HepG2 (cell line): ENCODE results near the gene MYO18B. TPM values are rescaled to one million over a fixed set of nuclear protein-coding genes. Genes with fewer than 3 reads are reported as not detected.

ENCODE experiments used
- ATAC-seq: fragments of 200-7000 bp; cut with Tn5 transposase; 3 replicates; pipeline ENCODE4 v1.9.1; 2020; ENCODE audit warnings: mild to moderate bottlenecking, moderate library complexity
- BruUV-seq: library from RNA; stranded (reverse); fragments of 400-500 nt; replicated peaks from 2 replicates; lab custom pipeline; 2021; lab: Mats Ljungman, UMichigan
- CTCF ChIA-PET: fragments of 300-600 bp; formaldehyde crosslinking; extraction: SDS; loops from one replicate; lab custom pipeline; 2021; ENCODE audit warnings: low total read pairs, inconsistent platforms, low intra/inter-chr PET ratio; lab: Yijun Ruan, JAX
- POLR2A ChIA-PET: fragments of 350-600 bp; sonication (Branson Sonifier 250); formaldehyde crosslinking; loops from one replicate; lab custom pipeline; 2020; ENCODE audit warnings: antibody characterized with exemption, inconsistent platforms; lab: Yijun Ruan, JAX
- DNase-seq: peaks from one replicate; pipeline ENCODE4 v3.0.0-alpha.2; 2015; ENCODE audit warnings: low spot score
- FAIRE-seq: peaks from 3 replicates; lab custom pipeline; 2011; peaks lifted over from hg19 to GRCh38; lab: Jason Lieb, UNC
- H2AFZ ChIP-seq: one replicate; pipeline ENCODE4 v1.6.1; 2011; ENCODE audit warnings: low read length, inconsistent platforms
- H3K27ac ChIP-seq: fragments of 300-600 bp; 3 replicates; pipeline ENCODE4 v1.8.0; 2011; ENCODE audit warnings: mixed run types, mild to moderate bottlenecking, mixed read lengths, low read length, inconsistent platforms; ENCODE audit not compliant: insufficient read depth; ENCODE audit errors: extremely low read length
- H3K27me3 ChIP-seq, 2 experiments: fragments of 200-600 bp in 1 of 2; 2 replicates in 1 of 2; 3 replicates in 1 of 2; pipeline versions ENCODE4 v1.6.0 to v1.8.0; 2011; ENCODE audit warnings: low read length in 2 of 2, mild to moderate bottlenecking in 2 of 2, moderate library complexity in 2 of 2, inconsistent platforms in 1 of 2; ENCODE audit not compliant: insufficient read depth in 2 of 2, control insufficient read depth in 1 of 2
- H3K36me3 ChIP-seq, 2 experiments: fragments of 200-600 bp in 1 of 2; replicated peaks in 1 of 2; 2 replicates in 1 of 2; 3 replicates in 1 of 2; pipeline versions ENCODE4 v1.5.1 to v1.8.0; 2011; ENCODE audit warnings: low read length in 2 of 2, inconsistent platforms in 1 of 2; ENCODE audit not compliant: insufficient read depth in 2 of 2, control insufficient read depth in 1 of 2
- H3K4me1 ChIP-seq: 2 replicates; pipeline ENCODE4 v1.5.1; 2012; ENCODE audit warnings: low read length, inconsistent platforms; ENCODE audit not compliant: insufficient read depth
- H3K4me2 ChIP-seq: 2 replicates; pipeline ENCODE4 v1.6.0; 2011; ENCODE audit warnings: low read depth, low read length, inconsistent platforms
- H3K4me3 ChIP-seq, 3 experiments: fragments of 200-600 bp in 1 of 3; sonication (generic), shearing (Covaris generic) in 1 of 3; replicated peaks in 1 of 3; 2 replicates each; pipeline ENCODE4 v1.5.1; 2011 to 2016; ENCODE audit warnings: low read length in 3 of 3, inconsistent platforms in 2 of 3, low read depth in 2 of 3, mild to moderate bottlenecking in 2 of 3, control low read depth in 1 of 3, mixed read lengths in 1 of 3; ENCODE audit not compliant: insufficient read depth in 1 of 3
- H3K79me2 ChIP-seq: one replicate; pipeline ENCODE4 v1.6.1; 2011; ENCODE audit warnings: low read length, inconsistent platforms; ENCODE audit not compliant: insufficient read depth
- H3K9ac ChIP-seq: 2 replicates; pipeline ENCODE4 v1.6.0; 2011; ENCODE audit warnings: mild to moderate bottlenecking, low read depth, low read length, inconsistent platforms; ENCODE audit not compliant: insufficient read depth
- H3K9me3 ChIP-seq: 2 replicates; pipeline ENCODE4 v1.5.1; 2012; ENCODE audit warnings: mild to moderate bottlenecking, low read length
- H4K20me1 ChIP-seq: 2 replicates; pipeline ENCODE4 v1.6.0; 2011; ENCODE audit warnings: inconsistent platforms, mild to moderate bottlenecking, low read length, moderate library complexity; ENCODE audit not compliant: insufficient read depth
- BCL6 ChIP-seq: IDR thresholded peaks from 2 replicates; pipeline ENCODE4 v1.6.1; 2016; ENCODE audit warnings: missing genetic modification reagents, missing compliant biosample characterization
- KLF13 ChIP-seq: sonication (generic); formaldehyde crosslinking; IDR thresholded peaks from 2 replicates; pipeline ENCODE4 v1.4.0; 2020; ENCODE audit warnings: mild to moderate bottlenecking, missing genetic modification reagents
- MAF1 ChIP-seq: sonication (generic); formaldehyde crosslinking; IDR thresholded peaks from 2 replicates; pipeline ENCODE4 v1.5.0; 2020; ENCODE audit warnings: missing genetic modification reagents, borderline replicate concordance
- MED13 ChIP-seq: sonication (generic); formaldehyde crosslinking; IDR thresholded peaks from 2 replicates; pipeline ENCODE4 v1.5.0; 2020; ENCODE audit warnings: missing genetic modification reagents
- MTF2 ChIP-seq: sonication (generic); formaldehyde crosslinking; IDR thresholded peaks from 2 replicates; pipeline ENCODE4 v1.5.0; 2020; ENCODE audit warnings: missing genetic modification reagents, borderline replicate concordance
- NONO ChIP-seq, 2 experiments: fragments of 450-650 bp in 1 of 2; sonication (generic) in 1 of 2; formaldehyde crosslinking in 1 of 2; IDR thresholded peaks in 1 of 2; conservative IDR thresholded peaks in 1 of 2; 2 replicates each; pipeline versions ENCODE4 v1.6.1 to v1.8.0; 2017 to 2022; ENCODE audit warnings: mild to moderate bottlenecking in 1 of 2, missing genetic modification reagents in 1 of 2, moderate library complexity in 1 of 2
- WGBS: methylation state at CpG from one replicate; pipeline ENCODE4 v1.1.6; 2017; ENCODE audit warnings: low lambda C conversion rate; 5-methylcytosine and 5-hydroxymethylcytosine counted together
- in situ Hi-C: cut with HindIII; loops from 2 replicates; pipeline ENCODE4 v1.10.0; 2017; ENCODE audit warnings: low pct_unique_long_range_greater_than_20kb; ENCODE audit not compliant: extremely low pct_ligation_motif_present
- intact Hi-C: fragments of 100-400 bp; cut with micrococcal nuclease; formaldehyde crosslinking; loops from one replicate; pipeline ENCODE4 v1.10.0; 2022; ENCODE audit not compliant: unreplicated experiment
- polyA plus RNA-seq, 8 experiments: library from polyadenylated mRNA; depleted of rRNA in 3 of 8; stranded (reverse) in 7 of 8; unstranded in 1 of 8; fragments of >200 nt; fragmentation: Illumina TruSeq in 4 of 8; extraction: Trizol in 4 of 8; gene quantifications; 2 replicates each; pipeline versions ENCODE4 v1.2.1 to v1.2.3, GENCODE V29; 2011 to 2016; ENCODE audit warnings: low read depth in 4 of 8, missing spikeins in 1 of 8, mixed read lengths in 1 of 8; ENCODE audit not compliant: insufficient read depth in 1 of 8
- total RNA-seq, 5 experiments: library from RNA; depleted of rRNA; stranded (reverse); fragments of >200 nt; fragmentation: Illumina TruSeq; extraction: Trizol; gene quantifications; 2 replicates each; pipeline ENCODE4 v1.2.3, GENCODE V29; 2016; ENCODE audit warnings: low read depth in 1 of 5
- TF ChIP-seq, protein P1 (sequence below): sonication (generic); formaldehyde crosslinking; IDR thresholded peaks from 2 replicates; pipeline ENCODE4 v1.5.0; 2020; ENCODE audit warnings: missing genetic modification reagents, mild to moderate bottlenecking, borderline replicate concordance
- TF ChIP-seq, protein P2 (sequence below): sonication (generic); formaldehyde crosslinking; IDR thresholded peaks from 2 replicates; pipeline ENCODE4 v1.5.0; 2020; ENCODE audit warnings: mild to moderate bottlenecking, missing genetic modification reagents

Gene MYO18B
- total and polyA plus RNA-seq, 2 of the 13 experiments (the other 11 are each of a cell fraction or from before 2014, with no cell fraction given) = 0.01 TPM; not detected in 1

DNA sequence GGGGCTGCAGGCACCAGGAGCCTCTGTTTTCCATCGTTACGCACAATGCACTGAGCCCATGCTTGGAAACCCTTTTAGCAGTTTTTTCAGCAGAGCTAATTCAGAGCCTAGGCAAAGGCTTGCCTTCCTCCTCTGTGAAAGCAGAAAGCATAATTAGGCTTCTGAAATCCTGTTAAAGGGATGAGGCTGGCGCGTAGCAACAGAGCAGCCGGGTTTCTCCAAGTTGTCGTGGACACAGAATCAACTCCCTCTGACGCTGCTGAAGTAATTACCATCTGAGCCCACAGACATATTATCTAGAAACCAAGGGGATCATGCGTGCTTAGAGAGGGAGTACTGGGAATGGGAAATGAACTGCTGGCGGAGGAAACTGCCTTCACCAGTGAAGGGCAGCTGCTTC lies 85.4 kb downstream of the MYO18B start:
- intact Hi-C loops = no loop called here
- FAIRE-seq (no peak), DNase-seq (no peak), ATAC-seq (no peak)
- Histone ChIP-seq H3K4me1 (0 out of 2 replicates have a peak, but pooled peaks cover 7% of the 10 kb centered on the region), H3K27me3 (peaks cover 0 to 12% of the 10 kb centered on the region in 2 experiments; a peak in 3 of 5 replicates), H3K9ac (no peak overlapping the region), H2AFZ (no peak overlapping the region), H3K4me2 (no peak overlapping the region), H3K79me2 (no peaks in the 10 kb centered on the region), H4K20me1 (no peaks in the 10 kb centered on the region), H3K27ac (no peak overlapping the region), H3K36me3 (no peaks in the 10 kb centered on the region), H3K4me3 (no peak overlapping the region), H3K9me3 (peaks cover 7% of the 10 kb centered on the region)
- in situ Hi-C loops = no loop called here
- TF ChIP-seq KLF13 (CRISPR knock-in tag) (no peak), MED13 (no peak), BCL6 (CRISPR knock-in tag) (no peak), NONO (IDR thresholded peaks at IDR 0.05) (no peak), NONO (CRISPR knock-in tag; conservative IDR thresholded peaks at IDR 0.05) (no peak), MAF1 (no peak), MTF2 (CRISPR knock-in tag) (no peak)
- TF ChIP-seq, protein P1, sequence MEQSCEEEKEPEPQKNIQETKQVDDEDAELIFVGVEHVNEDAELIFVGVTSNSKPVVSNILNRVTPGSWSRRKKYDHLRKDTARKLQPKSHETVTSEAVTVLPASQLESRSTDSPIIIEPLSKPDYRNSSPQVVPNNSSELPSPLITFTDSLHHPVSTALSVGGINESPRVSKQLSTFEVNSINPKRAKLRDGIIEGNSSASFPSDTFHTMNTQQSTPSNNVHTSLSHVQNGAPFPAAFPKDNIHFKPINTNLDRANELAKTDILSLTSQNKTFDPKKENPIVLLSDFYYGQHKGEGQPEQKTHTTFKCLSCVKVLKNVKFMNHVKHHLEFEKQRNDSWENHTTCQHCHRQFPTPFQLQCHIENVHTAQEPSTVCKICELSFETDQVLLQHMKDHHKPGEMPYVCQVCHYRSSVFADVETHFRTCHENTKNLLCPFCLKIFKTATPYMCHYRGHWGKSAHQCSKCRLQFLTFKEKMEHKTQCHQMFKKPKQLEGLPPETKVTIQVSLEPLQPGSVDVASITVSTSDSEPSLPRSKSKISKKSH = no peak
- TF ChIP-seq, protein P2, sequence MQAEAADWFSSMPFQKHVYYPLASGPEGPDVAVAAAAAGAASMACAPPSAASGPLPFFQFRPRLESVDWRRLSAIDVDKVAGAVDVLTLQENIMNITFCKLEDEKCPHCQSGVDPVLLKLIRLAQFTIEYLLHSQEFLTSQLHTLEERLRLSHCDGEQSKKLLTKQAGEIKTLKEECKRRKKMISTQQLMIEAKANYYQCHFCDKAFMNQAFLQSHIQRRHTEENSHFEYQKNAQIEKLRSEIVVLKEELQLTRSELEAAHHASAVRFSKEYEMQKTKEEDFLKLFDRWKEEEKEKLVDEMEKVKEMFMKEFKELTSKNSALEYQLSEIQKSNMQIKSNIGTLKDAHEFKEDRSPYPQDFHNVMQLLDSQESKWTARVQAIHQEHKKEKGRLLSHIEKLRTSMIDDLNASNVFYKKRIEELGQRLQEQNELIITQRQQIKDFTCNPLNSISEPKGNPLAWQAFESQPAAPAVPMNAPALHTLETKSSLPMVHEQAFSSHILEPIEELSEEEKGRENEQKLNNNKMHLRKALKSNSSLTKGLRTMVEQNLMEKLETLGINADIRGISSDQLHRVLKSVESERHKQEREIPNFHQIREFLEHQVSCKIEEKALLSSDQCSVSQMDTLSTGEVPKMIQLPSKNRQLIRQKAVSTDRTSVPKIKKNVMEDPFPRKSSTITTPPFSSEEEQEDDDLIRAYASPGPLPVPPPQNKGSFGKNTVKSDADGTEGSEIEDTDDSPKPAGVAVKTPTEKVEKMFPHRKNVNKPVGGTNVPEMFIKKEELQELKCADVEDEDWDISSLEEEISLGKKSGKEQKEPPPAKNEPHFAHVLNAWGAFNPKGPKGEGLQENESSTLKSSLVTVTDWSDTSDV (CRISPR knock-in tag) = no peak
- 62% methylated on average over 9 of the region's 9 CpGs for WGBS
- BruUV-seq = no TSS peak
- CTCF ChIA-PET = no interaction called here
- POLR2A ChIA-PET = no interaction called here
